ENCODE measurements around the gene ZNRF1.

The ZNRF1 gene

GRCh38 chr16:74998481-74999218, at the start of gene ZNRF1:
TSS of gene ZNRF1 (plus strand) at chr16:74999024. CDS start at chr16:74999672, 648 bp downstream.
- Histone ChIP-seq H3K4me1 (ENCODE audit: control insufficient read depth, insufficient read depth, low read length) (no peaks in the 10 kb centered on the region), H3K9ac (ENCODE audit: low read length) (peak within 1 kb of the TSS; percentile 27), H3K27ac (ENCODE audit: low read depth, low read length) (peak within 1 kb of the TSS; percentile 80)

DNA sequence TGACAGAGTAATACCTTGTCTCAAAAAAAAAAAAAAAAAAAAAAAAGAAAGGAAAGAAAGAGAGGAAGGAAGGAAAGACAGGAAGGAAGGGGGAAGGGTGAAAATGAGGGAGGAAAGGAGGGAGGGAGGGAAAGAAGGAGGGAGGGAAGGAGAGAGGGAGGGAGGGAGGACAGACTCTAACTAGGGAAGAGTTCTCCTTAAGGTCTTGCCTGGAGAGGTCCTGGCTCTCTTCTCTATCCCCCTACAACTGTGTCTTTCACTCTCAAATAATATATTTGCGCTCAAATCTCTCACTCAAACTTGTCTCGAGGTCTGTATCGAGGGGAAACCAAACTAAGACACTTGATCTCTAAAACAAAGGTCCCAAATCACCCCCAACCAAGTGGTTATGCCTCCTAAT, 49.5 kb upstream of the ZNRF1 start:
- H3K9ac ChIP-seq (ENCODE audit: low read length) = no peak overlapping the region
- H3K27me3 ChIP-seq (ENCODE audit: control insufficient read depth, insufficient read depth, low read length) = no peaks in the 10 kb centered on the region
- peaks cover 18% of the 10 kb centered on the region for H3K36me3 ChIP-seq (ENCODE audit: control insufficient read depth, insufficient read depth, low read length)
- H3K27ac ChIP-seq (ENCODE audit: low read depth, low read length) = no peak overlapping the region
- H3K4me3 ChIP-seq (ENCODE audit: low read length) = no peak overlapping the region
- H3K4me1 ChIP-seq (ENCODE audit: control insufficient read depth, insufficient read depth, low read length) = no peaks in the 10 kb centered on the region

More at GRCh38 chr16:74998481-74999218, at the start of gene ZNRF1:
- peak within 1 kb of the TSS; percentile 79 for H3K4me3 ChIP-seq (ENCODE audit: low read length)
- no peaks in the 10 kb centered on the region for H3K27me3 ChIP-seq (ENCODE audit: control insufficient read depth, insufficient read depth, low read length)
- H3K36me3 ChIP-seq (ENCODE audit: control insufficient read depth, insufficient read depth, low read length) = no peaks in the 10 kb centered on the region

DNA sequence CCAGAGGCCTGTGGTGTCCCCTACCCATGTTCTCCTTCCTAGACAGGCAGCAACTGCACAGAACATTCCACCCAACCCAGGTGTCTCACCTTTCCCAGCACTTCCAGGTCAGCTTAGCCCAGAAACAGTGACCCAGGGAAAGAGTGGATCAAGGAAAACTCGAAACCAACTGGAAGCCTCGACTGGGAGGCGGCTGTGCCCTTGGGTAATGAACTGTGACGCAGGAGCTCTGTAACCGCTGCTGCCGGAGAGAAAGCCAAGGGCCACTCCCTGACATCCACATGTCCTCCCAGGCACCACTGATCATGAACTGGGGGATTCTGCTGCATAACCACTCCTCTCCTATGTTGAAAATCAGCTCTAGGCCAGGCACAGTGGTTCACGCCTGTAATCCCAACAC, 48.3 kb upstream of the ZNRF1 start:
- H3K4me1 ChIP-seq (ENCODE audit: control insufficient read depth, insufficient read depth, low read length) = no peaks in the 10 kb centered on the region
- no peaks in the 10 kb centered on the region for H3K27me3 ChIP-seq (ENCODE audit: control insufficient read depth, insufficient read depth, low read length)
- peaks cover 21% of the 10 kb centered on the region for H3K36me3 ChIP-seq (ENCODE audit: control insufficient read depth, insufficient read depth, low read length)
- H3K4me3 ChIP-seq (ENCODE audit: low read length) = no peak overlapping the region
- no peak overlapping the region for H3K9ac ChIP-seq (ENCODE audit: low read length)
- H3K27ac ChIP-seq (ENCODE audit: low read depth, low read length) = no peak overlapping the region

GRCh38 chr16:74951206-74951605, 47.6 kb upstream of the ZNRF1 start:
- Histone ChIP-seq H3K4me3 (ENCODE audit: low read length) (no peak overlapping the region), H3K36me3 (ENCODE audit: control insufficient read depth, insufficient read depth, low read length) (peaks cover 25% of the 10 kb centered on the region), H3K4me1 (ENCODE audit: control insufficient read depth, insufficient read depth, low read length) (no peaks in the 10 kb centered on the region), H3K27me3 (ENCODE audit: control insufficient read depth, insufficient read depth, low read length) (no peaks in the 10 kb centered on the region), H3K27ac (ENCODE audit: low read depth, low read length) (no peak overlapping the region), H3K9ac (ENCODE audit: low read length) (no peak overlapping the region)

GRCh38 chr16:74951681-74952080, 47.1 kb upstream of the ZNRF1 start:
- no peaks in the 10 kb centered on the region for H3K4me1 ChIP-seq (ENCODE audit: control insufficient read depth, insufficient read depth, low read length)
- H3K4me3 ChIP-seq (ENCODE audit: low read length) = no peak overlapping the region
- no peak overlapping the region for H3K9ac ChIP-seq (ENCODE audit: low read length)
- H3K27me3 ChIP-seq (ENCODE audit: control insufficient read depth, insufficient read depth, low read length) = no peaks in the 10 kb centered on the region
- peaks cover 27% of the 10 kb centered on the region for H3K36me3 ChIP-seq (ENCODE audit: control insufficient read depth, insufficient read depth, low read length)
- no peak overlapping the region for H3K27ac ChIP-seq (ENCODE audit: low read depth, low read length)

DNA sequence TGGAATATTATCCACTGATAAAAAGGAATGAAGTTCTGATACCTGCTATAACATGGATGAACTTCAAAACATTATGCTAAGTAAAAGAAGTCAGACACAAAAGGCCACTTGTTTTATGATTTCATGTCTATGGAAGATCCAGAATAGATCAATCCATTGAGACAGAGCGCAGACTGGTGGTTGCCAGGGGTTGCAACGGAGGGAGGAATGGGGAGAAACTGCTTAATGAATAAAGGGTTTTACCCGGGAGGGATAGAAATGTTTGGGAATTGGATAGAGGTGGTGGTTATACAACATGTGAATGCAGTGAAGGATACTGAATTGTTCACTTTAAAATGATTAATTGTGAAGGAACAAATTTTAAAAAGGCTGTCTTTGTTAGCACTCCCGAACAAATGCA, 44.1 kb upstream of the ZNRF1 start:
- H3K9ac ChIP-seq (ENCODE audit: low read length) = no peak overlapping the region
- no peaks in the 10 kb centered on the region for H3K27me3 ChIP-seq (ENCODE audit: control insufficient read depth, insufficient read depth, low read length)
- no peaks in the 10 kb centered on the region for H3K4me1 ChIP-seq (ENCODE audit: control insufficient read depth, insufficient read depth, low read length)
- H3K36me3 ChIP-seq (ENCODE audit: control insufficient read depth, insufficient read depth, low read length) = peaks cover 32% of the 10 kb centered on the region
- no peak overlapping the region for H3K27ac ChIP-seq (ENCODE audit: low read depth, low read length)
- H3K4me3 ChIP-seq (ENCODE audit: low read length) = no peak overlapping the region

DNA sequence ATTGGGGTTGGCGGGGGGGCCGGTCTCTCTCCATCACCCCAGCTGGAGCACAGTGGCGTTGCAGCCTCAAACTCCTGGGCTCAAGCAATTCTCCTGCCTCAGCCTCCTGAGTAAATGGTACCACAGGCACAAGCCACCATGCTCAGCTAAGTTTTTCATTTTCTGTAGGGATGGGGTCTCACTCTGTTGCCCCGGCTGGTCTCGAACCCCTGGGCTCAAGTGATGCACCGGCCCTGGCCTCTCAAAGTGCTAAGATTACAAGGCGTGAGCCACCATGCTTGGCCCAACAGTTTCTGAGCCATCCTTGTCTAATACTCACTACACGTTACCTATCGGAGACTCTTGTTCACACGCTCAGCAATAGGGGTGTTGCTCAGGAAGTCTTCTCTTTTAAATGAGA, 25.5 kb upstream of the ZNRF1 start:
- Histone ChIP-seq H3K9ac (ENCODE audit: low read length) (no peak overlapping the region), H3K4me3 (ENCODE audit: low read length) (no peak overlapping the region), H3K27ac (ENCODE audit: low read depth, low read length) (no peak overlapping the region), H3K4me1 (ENCODE audit: control insufficient read depth, insufficient read depth, low read length) (no peaks in the 10 kb centered on the region), H3K27me3 (ENCODE audit: control insufficient read depth, insufficient read depth, low read length) (no peaks in the 10 kb centered on the region), H3K36me3 (ENCODE audit: control insufficient read depth, insufficient read depth, low read length) (no peaks in the 10 kb centered on the region)

DNA sequence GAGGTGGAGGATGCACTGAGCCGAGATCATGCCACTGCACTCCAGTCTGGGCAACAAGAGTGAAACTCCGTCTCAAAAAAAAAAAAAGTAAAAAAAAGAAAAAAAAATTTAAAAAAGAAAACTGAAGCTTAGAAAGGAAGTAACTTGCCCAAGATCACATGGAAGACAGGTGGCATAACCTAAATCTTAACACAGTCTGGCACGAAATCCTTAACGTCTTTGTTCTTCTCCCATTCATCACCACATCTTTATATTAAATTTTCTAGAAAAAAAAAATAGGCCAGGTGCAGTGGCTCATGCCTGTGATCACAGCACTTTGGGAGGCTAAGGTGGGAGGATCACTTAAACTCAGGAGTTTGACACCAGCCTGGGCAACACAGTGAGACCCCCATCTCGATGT, 23.2 kb upstream of the ZNRF1 start:
- Histone ChIP-seq H3K27me3 (ENCODE audit: control insufficient read depth, insufficient read depth, low read length) (no peaks in the 10 kb centered on the region), H3K4me3 (ENCODE audit: low read length) (no peak overlapping the region), H3K4me1 (ENCODE audit: control insufficient read depth, insufficient read depth, low read length) (no peaks in the 10 kb centered on the region), H3K9ac (ENCODE audit: low read length) (no peak overlapping the region), H3K36me3 (ENCODE audit: control insufficient read depth, insufficient read depth, low read length) (no peaks in the 10 kb centered on the region), H3K27ac (ENCODE audit: low read depth, low read length) (no peak overlapping the region)

DNA sequence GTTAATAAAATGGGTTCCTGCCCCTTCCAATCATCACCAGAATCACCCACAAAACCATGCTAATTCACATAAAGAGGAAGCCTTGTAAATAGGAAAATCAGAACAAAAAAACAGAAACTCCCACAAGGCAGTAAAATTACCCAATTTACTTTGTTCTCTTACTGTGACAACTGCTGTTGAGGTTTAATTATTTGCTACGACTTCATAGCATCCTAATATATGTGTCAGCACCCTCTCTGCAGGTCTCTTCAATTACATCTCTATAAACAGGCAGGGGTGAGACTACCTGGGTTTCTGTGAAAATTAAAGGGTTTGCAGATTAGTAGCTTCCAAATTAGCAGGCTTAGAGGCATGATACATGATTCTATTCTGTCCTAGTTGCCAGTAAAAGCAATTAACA, 16.6 kb upstream of the ZNRF1 start:
- Histone ChIP-seq H3K9ac (ENCODE audit: low read length) (no peak overlapping the region), H3K4me3 (ENCODE audit: low read length) (no peak overlapping the region), H3K36me3 (ENCODE audit: control insufficient read depth, insufficient read depth, low read length) (no peaks in the 10 kb centered on the region), H3K27me3 (ENCODE audit: control insufficient read depth, insufficient read depth, low read length) (no peaks in the 10 kb centered on the region), H3K27ac (ENCODE audit: low read depth, low read length) (no peak overlapping the region), H3K4me1 (ENCODE audit: control insufficient read depth, insufficient read depth, low read length) (no peaks in the 10 kb centered on the region)

- Histone ChIP-seq H3K4me3 (ENCODE audit: low read length) (peak overlapping the region; percentile 100), H3K27ac (ENCODE audit: low read depth, low read length) (no peak overlapping the region), H3K9ac (ENCODE audit: low read length) (peak overlapping the region; percentile 90), H3K4me1 (ENCODE audit: control insufficient read depth, insufficient read depth, low read length) (no peaks in the 10 kb centered on the region), H3K36me3 (ENCODE audit: control insufficient read depth, insufficient read depth, low read length) (no peaks in the 10 kb centered on the region), H3K27me3 (ENCODE audit: control insufficient read depth, insufficient read depth, low read length) (no peaks in the 10 kb centered on the region)
Observed at GRCh38 chr16:74984194-74984528, 14.7 kb upstream of the ZNRF1 start.

DNA sequence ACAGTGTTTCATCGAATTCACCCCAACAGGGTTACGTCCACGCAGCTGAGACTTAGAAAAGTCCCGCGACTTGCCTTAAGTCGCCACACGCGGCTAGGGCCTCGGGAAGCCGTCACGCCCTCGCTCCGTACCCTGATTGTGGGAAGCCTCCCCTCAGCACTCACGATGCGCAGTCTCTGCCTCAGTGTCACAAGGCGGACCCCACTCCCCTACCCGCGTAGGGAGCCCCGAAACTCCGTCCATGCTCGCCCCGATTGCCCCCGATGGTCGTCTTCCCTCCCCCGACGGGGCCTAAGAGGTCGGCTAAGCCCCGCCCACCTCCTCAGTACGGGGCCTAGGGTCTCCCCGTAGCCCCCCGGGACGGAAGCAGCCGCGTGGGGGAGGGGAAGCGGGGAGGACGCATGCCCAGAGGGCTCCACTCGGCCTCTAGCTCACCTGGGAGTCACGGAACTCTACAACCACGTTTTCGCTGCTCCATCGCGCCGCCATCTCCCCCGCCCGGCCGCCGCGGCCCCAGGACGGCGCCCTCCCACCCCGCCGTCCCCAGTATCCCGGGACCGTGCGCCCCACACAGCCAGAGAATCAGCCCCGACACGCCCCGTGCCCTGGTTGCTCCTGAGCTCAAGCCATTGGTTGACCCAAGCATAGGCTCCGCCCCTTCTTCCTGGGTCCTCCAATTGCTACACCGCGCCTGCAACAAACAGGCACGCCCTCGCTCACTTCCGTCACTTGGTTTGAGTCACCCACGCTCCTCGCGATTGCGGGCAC, 14.1 kb upstream of the ZNRF1 start, which contains the start of gene WDR59:
WDR59 (minus strand) TSS at position 595 of the 768 bp plus-strand sequence; CDS start at position 489, 106 bp downstream.
- no peaks in the 10 kb centered on the region for H3K4me1 ChIP-seq (ENCODE audit: control insufficient read depth, insufficient read depth, low read length)
- peak within 1 kb of the TSS; percentile 40 for H3K27ac ChIP-seq (ENCODE audit: low read depth, low read length)
- H3K27me3 ChIP-seq (ENCODE audit: control insufficient read depth, insufficient read depth, low read length) = no peaks in the 10 kb centered on the region
- H3K9ac ChIP-seq (ENCODE audit: low read length) = peak within 1 kb of the TSS; percentile 90
- H3K36me3 ChIP-seq (ENCODE audit: control insufficient read depth, insufficient read depth, low read length) = no peaks in the 10 kb centered on the region
- peak within 1 kb of the TSS; percentile 100 for H3K4me3 ChIP-seq (ENCODE audit: low read length)

DNA sequence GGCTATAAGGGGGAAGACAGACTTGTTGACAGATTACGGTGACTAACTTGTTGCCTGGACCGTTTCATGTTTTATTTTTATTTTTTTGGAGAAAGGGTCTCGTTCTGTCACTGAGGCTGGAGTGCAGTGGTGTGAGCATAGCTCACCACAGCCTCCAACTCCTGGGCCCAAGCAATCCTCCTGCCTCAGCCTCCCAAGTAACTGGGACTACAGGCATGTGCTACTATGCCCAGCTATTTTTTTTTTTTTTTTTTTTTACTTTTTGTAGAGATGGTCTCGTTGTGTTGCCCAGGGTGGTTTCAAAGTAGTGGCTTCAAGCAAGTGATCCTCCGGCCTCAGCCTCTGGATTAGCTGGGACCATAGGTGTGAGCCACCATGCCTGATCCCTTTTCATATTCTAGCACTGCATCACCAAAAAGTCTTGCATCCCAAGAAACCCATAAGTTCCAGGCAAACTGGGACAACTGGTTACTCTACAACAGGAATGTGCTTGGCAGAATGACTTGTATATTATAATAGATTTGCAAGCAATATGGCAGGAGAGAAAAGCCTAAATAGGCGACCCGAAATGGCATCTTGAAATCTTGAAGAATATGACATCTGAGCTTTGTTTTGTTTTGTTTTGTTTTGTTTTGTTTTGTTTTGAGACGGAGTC, 11.7 kb upstream of the ZNRF1 start:
- no peaks in the 10 kb centered on the region for H3K27me3 ChIP-seq (ENCODE audit: control insufficient read depth, insufficient read depth, low read length)
- H3K4me1 ChIP-seq (ENCODE audit: control insufficient read depth, insufficient read depth, low read length) = no peaks in the 10 kb centered on the region
- H3K4me3 ChIP-seq (ENCODE audit: low read length) = no peak overlapping the region
- no peaks in the 10 kb centered on the region for H3K36me3 ChIP-seq (ENCODE audit: control insufficient read depth, insufficient read depth, low read length)
- no peak overlapping the region for H3K9ac ChIP-seq (ENCODE audit: low read length)
- H3K27ac ChIP-seq (ENCODE audit: low read depth, low read length) = no peak overlapping the region
